ENCODE data around the gene CENPT. TPM values are rescaled to one million over a fixed set of nuclear protein-coding genes. Genes with fewer than 3 reads are reported as not detected.

The CENPT gene
- total RNA-seq, 1 experiment from 2014 or later = 60.9 TPM

GRCh38 chr16:67811899-67812298 is 35.6 kb downstream of the CENPT start:
- Histone ChIP-seq H3K27ac (ENCODE audit: insufficient read length, low read depth, low read length) (no peak overlapping the region), H3K79me1 (ENCODE audit: insufficient read depth, low read depth, low read length, poor library complexity, severe bottlenecking) (no peaks in the 10 kb centered on the region), H2BK5ac (ENCODE audit: insufficient read length, low read length) (no peak overlapping the region), H2BK15ac (ENCODE audit: low read depth, low read length) (no peak overlapping the region), H3K14ac (ENCODE audit: insufficient read depth, low read length) (no peak overlapping the region), H3K23me2 (ENCODE audit: insufficient read length, low read depth, low read length, poor library complexity, severe bottlenecking) (peaks cover 3% of the 10 kb centered on the region), H2BK20ac (ENCODE audit: low read depth, low read length, poor library complexity, severe bottlenecking) (no peak overlapping the region), H3K9ac (ENCODE audit: extremely low read depth, insufficient read length, low read length) (no peak overlapping the region), H3K56ac (ENCODE audit: insufficient read length, low read depth, low read length) (no peak overlapping the region), H3K27me3 (ENCODE audit: insufficient read depth, low read length) (no peaks in the 10 kb centered on the region; the same call in 1 of the 2 replicates), H3K18ac (ENCODE audit: insufficient read length, low read depth, low read length) (no peak overlapping the region), H3K23ac (ENCODE audit: insufficient read length, low read depth, low read length) (no peak overlapping the region), H4K8ac (replicated peaks; ENCODE audit: insufficient read length, low read depth, low read length) (no peak overlapping the region), H3K4me2 (ENCODE audit: insufficient read depth, insufficient read length, low read length) (no peak overlapping the region), H3K4me1 (ENCODE audit: insufficient read depth, low read length) (no peaks in the 10 kb centered on the region), H3K79me2 (ENCODE audit: insufficient read depth, low read length) (no peaks in the 10 kb centered on the region), H4K20me1 (ENCODE audit: control insufficient read depth, insufficient read depth, insufficient read length) (no peaks in the 10 kb centered on the region), H3K9me3 (ENCODE audit: control insufficient read depth, low read depth, low read length) (no peaks in the 10 kb centered on the region), H2AK5ac (ENCODE audit: insufficient read length, low read length) (no peak overlapping the region), H2BK120ac (ENCODE audit: low read depth, low read length, poor library complexity, severe bottlenecking) (no peak overlapping the region), H2BK12ac (ENCODE audit: insufficient read length, low read depth, low read length) (no peak overlapping the region), H2AFZ (ENCODE audit: low read length) (no peak overlapping the region), H3T11ph (ENCODE audit: low read length) (no peak overlapping the region), H3K4ac (ENCODE audit: low read depth, low read length) (no peak overlapping the region), H4K91ac (ENCODE audit: insufficient read length, low read depth, low read length) (no peak overlapping the region), H4K5ac (ENCODE audit: insufficient read length, low read depth, low read length) (no peak overlapping the region)
- no CpG with 5 or more reads among the region's 1 CpG for WGBS (ENCODE audit: extremely low coverage, insufficient read length, low lambda C conversion rate)
- Mint-ChIP-seq H3K36me3 (ENCODE audit: insufficient read depth in 1 of 3, low read depth in 3 of 3) (no peaks in the 10 kb centered on the region), H3K27me3 (ENCODE audit: low read depth) (peaks cover 1% of the 10 kb centered on the region; the same call in 1 of the 2 replicates), H3K9me3 (no peaks in the 10 kb centered on the region; a peak in 1 of 5 replicates), H3K4me3 (no peak overlapping the region; a peak in 1 of 5 replicates), H3K4me1 (peaks cover 2 to 5% of the 10 kb centered on the region in 2 experiments; a peak in 3 of 4 replicates), H3K27ac (no peak overlapping the region)
- TF ChIP-seq CTCF (conservative IDR thresholded peaks at IDR 0.05) = no peak
- no peak for DNase-seq
